ENCODE data around the gene APOL3. TPM values are rescaled to one million over a fixed set of nuclear protein-coding genes. Genes with fewer than 3 reads are reported as not detected.
"Not testable (repeated sequence)": the region's sequence is repeated elsewhere in the genome, so short reads cannot be mapped to it uniquely, and the experiment has no call there.

APOL3 gene
- total RNA-seq, 1 experiment from 2014 or later, result 19.3 TPM

DNA sequence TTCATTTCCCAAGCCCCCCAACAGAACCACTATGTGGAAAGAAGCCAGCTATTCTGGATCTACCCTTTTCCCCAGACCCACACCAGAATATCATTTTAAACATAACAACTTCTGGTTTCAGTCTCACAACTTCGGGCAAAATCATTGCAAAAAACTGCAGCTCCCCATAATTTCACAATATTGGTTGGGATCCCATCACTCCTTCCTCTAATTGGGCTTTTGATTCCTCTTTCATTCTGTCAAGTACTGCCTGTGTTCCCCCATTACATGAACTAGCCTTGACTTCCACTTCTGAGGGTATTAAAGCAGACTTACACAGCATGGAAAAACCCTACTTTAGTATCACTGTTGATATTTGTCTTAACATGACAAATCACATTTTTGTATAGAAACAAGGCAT is 4.1 kb upstream of the APOL3 start:
- no TSS peak for BruUV-seq (replicated peaks)
- no peak overlapping the region for H3K27ac ChIP-seq
- H3K4me3 ChIP-seq, result no peak overlapping the region
- no peaks in the 10 kb centered on the region for H3K4me1 ChIP-seq (replicated peaks; ENCODE audit: insufficient read depth)
- no peaks in the 10 kb centered on the region for H3K9me2 ChIP-seq (ENCODE audit: insufficient read depth)
- H3K79me2 ChIP-seq (ENCODE audit: low read depth), result no peaks in the 10 kb centered on the region
- H3K27me3 ChIP-seq (ENCODE audit: insufficient read depth, low read depth), result no peaks in the 10 kb centered on the region; the same call in 1 of the 2 replicates
- DNase-seq, result no peak
- H2AFZ ChIP-seq, result no peak overlapping the region
- H3K9me3 ChIP-seq (ENCODE audit: insufficient read depth, low read depth), result 0 out of 2 replicates have a peak, but pooled peaks cover 5% of the 10 kb centered on the region
- no peak overlapping the region for H3K4me2 ChIP-seq
- ChIA-PET POLR2A (ENCODE audit: unreplicated experiment) (interaction anchor here (0.7 kb wide), 1 partner anchor 436 kb away, joined by 9 read pairs; no protein-coding TSS in a partner anchor), CTCF (interaction anchor here (0.7 kb wide), 1 partner anchor 43 kb away, joined by 3 read pairs; no protein-coding TSS in a partner anchor)
- H3F3A ChIP-seq (ENCODE audit: insufficient read depth, low read depth), result no peaks in the 10 kb centered on the region
- H3K36me3 ChIP-seq (ENCODE audit: low read depth), result no peaks in the 10 kb centered on the region
- no peaks in the 10 kb centered on the region for H4K20me1 ChIP-seq (ENCODE audit: insufficient read depth)
- intact Hi-C loops (cut with micrococcal nuclease; ENCODE audit: unreplicated experiment), result no loop called here
- no peak for TF ChIP-seq EZH2 (IDR thresholded peaks at IDR 0.05; ENCODE audit: low read depth)
- TF ChIP-seq, protein P1, sequence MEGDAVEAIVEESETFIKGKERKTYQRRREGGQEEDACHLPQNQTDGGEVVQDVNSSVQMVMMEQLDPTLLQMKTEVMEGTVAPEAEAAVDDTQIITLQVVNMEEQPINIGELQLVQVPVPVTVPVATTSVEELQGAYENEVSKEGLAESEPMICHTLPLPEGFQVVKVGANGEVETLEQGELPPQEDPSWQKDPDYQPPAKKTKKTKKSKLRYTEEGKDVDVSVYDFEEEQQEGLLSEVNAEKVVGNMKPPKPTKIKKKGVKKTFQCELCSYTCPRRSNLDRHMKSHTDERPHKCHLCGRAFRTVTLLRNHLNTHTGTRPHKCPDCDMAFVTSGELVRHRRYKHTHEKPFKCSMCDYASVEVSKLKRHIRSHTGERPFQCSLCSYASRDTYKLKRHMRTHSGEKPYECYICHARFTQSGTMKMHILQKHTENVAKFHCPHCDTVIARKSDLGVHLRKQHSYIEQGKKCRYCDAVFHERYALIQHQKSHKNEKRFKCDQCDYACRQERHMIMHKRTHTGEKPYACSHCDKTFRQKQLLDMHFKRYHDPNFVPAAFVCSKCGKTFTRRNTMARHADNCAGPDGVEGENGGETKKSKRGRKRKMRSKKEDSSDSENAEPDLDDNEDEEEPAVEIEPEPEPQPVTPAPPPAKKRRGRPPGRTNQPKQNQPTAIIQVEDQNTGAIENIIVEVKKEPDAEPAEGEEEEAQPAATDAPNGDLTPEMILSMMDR (conservative IDR thresholded peaks at IDR 0.05), result no peak

DNA sequence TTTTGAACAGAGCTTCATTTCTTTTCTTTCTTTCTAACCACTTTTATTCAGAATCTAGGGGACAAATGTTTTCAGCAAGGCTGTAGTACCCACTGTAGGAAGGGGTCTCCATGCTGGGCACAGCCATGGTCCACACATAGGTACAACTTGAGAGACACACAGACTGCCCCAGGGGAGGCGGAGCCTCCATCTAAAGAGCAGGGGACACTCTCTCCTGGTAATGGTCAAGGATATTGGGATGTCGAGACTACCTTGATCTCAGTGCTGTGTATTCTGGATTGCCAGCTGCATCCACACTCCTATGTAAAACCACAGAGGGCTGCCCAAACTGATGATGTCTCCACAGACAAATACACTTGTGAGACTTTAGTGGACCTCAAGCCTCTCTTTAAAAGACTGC is 2.9 kb upstream of the APOL3 start:
- no peak overlapping the region for H3K4me2 ChIP-seq
- H3K27ac ChIP-seq, result no peak overlapping the region
- H3K9me2 ChIP-seq (ENCODE audit: insufficient read depth), result no peaks in the 10 kb centered on the region
- no TSS peak for BruUV-seq (replicated peaks)
- H2AFZ ChIP-seq, result no peak overlapping the region
- 0 out of 2 replicates have a peak, but pooled peaks cover under 1% of the 10 kb centered on the region for H3K9me3 ChIP-seq (ENCODE audit: insufficient read depth, low read depth)
- H3K27me3 ChIP-seq (ENCODE audit: insufficient read depth, low read depth), result no peaks in the 10 kb centered on the region; the same call in 1 of the 2 replicates
- intact Hi-C loops (cut with micrococcal nuclease; ENCODE audit: unreplicated experiment), result no loop called here
- H3F3A ChIP-seq (ENCODE audit: insufficient read depth, low read depth), result no peaks in the 10 kb centered on the region
- H3K79me2 ChIP-seq (ENCODE audit: low read depth), result no peaks in the 10 kb centered on the region
- TF ChIP-seq, protein P1 (conservative IDR thresholded peaks at IDR 0.05), result no peak
- no peak for TF ChIP-seq EZH2 (IDR thresholded peaks at IDR 0.05; ENCODE audit: low read depth)
- ChIA-PET CTCF (no interaction called here), POLR2A (ENCODE audit: unreplicated experiment) (no interaction called here)
- DNase-seq, result no peak
- H3K36me3 ChIP-seq (ENCODE audit: low read depth), result no peaks in the 10 kb centered on the region
- no peak overlapping the region for H3K4me3 ChIP-seq
- no peaks in the 10 kb centered on the region for H4K20me1 ChIP-seq (ENCODE audit: insufficient read depth)
- no peaks in the 10 kb centered on the region for H3K4me1 ChIP-seq (replicated peaks; ENCODE audit: insufficient read depth)

DNA sequence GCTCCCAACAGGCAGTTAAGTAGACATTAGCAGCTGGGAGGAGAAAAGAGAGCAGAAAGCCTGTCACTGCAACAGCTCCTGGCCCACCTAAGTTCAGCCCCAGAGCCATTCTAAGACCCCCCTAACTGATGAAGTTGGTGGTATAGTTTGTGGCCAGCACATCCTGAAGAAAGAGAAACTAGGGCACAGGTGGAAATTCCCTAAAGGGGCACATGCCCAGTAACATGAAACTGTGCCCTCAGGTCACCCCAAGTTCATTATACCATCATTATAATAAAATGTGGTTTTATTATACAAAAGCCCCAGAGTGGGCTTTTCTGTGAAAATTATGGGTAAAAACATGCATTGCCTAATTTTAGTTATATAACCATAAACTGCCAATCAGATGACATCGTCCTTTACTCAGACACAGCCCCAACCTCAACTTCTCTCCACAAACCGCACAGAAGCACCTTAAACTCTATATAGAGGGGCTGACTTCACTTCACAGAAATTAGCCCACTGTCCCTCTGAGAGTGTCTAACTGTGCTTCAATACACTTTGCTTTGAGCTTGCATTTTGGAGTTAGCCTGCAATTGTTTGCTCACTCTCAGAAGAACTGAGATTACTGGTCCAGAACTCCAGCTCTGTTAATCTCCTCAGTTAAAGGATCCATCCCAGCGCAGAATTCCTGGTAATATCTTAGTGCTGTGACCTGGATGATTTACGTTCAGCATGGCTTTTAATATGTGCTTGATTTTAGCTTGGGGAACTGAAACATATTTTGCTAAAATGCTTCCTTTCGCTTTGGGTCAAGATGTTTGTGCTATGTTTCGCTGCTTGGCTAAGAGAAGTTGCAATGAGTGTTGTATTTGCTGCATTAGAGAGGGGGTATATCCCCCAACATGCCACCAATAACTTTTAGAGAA is 1.8 kb upstream of the APOL3 start:
- H3K4me1 ChIP-seq (replicated peaks; ENCODE audit: insufficient read depth), result no peaks in the 10 kb centered on the region
- no peaks in the 10 kb centered on the region for H3K79me2 ChIP-seq (ENCODE audit: low read depth)
- BruUV-seq (replicated peaks), result no TSS peak
- H3K9me3 ChIP-seq (ENCODE audit: insufficient read depth, low read depth), result no peaks in the 10 kb centered on the region
- H2AFZ ChIP-seq, result no peak overlapping the region
- no peak overlapping the region for H3K4me2 ChIP-seq
- H4K20me1 ChIP-seq (ENCODE audit: insufficient read depth), result no peaks in the 10 kb centered on the region
- no peaks in the 10 kb centered on the region; the same call in 1 of the 2 replicates for H3F3A ChIP-seq (ENCODE audit: insufficient read depth, low read depth)
- no peak for DNase-seq
- no peaks in the 10 kb centered on the region for H3K9me2 ChIP-seq (ENCODE audit: insufficient read depth)
- intact Hi-C loops (cut with micrococcal nuclease; ENCODE audit: unreplicated experiment), result no loop called here
- H3K4me3 ChIP-seq, result no peak overlapping the region
- POLR2A ChIA-PET (ENCODE audit: unreplicated experiment), result no interaction called here
- no peaks in the 10 kb centered on the region for H3K36me3 ChIP-seq (ENCODE audit: low read depth)
- H3K27me3 ChIP-seq (ENCODE audit: insufficient read depth, low read depth), result no peaks in the 10 kb centered on the region; the same call in 1 of the 2 replicates
- no peak overlapping the region for H3K27ac ChIP-seq
- TF ChIP-seq, protein P1 (conservative IDR thresholded peaks at IDR 0.05), result no peak
- TF ChIP-seq EZH2 (IDR thresholded peaks at IDR 0.05; ENCODE audit: low read depth), result no peak
- CTCF ChIA-PET, result no interaction called here

DNA sequence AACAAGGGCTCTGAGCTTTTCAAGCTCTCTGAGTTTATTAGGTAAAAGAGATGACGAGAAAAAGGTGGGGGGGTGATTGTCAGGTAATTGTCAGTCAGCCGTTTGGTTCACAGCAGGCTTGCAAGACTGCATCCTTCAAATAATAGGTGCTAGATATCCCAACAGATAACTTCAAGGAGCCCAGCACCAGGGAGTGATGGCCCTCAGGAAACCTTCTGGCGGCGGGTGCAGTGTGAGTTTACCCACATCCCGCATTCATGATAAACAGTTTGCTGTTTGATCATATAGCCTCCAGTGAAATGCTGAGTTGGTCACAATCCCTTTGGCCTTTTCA is 1.2 kb upstream of the APOL3 start:
- H3K79me2 ChIP-seq (ENCODE audit: low read depth); H3K27ac ChIP-seq; H3K9me3 ChIP-seq (ENCODE audit: insufficient read depth, low read depth); DNase-seq; H4K20me1 ChIP-seq (ENCODE audit: insufficient read depth); CTCF ChIA-PET; H3K27me3 ChIP-seq (ENCODE audit: insufficient read depth, low read depth); H3F3A ChIP-seq (ENCODE audit: insufficient read depth, low read depth); H3K36me3 ChIP-seq (ENCODE audit: low read depth); BruUV-seq (replicated peaks); H3K9me2 ChIP-seq (ENCODE audit: insufficient read depth); H2AFZ ChIP-seq; H3K4me1 ChIP-seq (replicated peaks; ENCODE audit: insufficient read depth); H3K4me3 ChIP-seq; POLR2A ChIA-PET (ENCODE audit: unreplicated experiment); intact Hi-C loops (cut with micrococcal nuclease; ENCODE audit: unreplicated experiment); H3K4me2 ChIP-seq: not testable (repeated sequence)

All from PC-9 (cell line).